Astrocyte of the spinal cord (primary cell): ENCODE results near the gene TAL1.

Experiments
- DNase-seq: peaks from one replicate; pipeline ENCODE4 v3.0.0; 2011; ENCODE audit warnings: low read depth, low spot score
- H3K4me3 ChIP-seq: 2 replicates; pipeline ENCODE4 v1.5.1; 2011; ENCODE audit warnings: low read depth, mild to moderate bottlenecking, low read length, moderate library complexity
- in situ Hi-C: cut with HindIII; loops from 2 replicates; pipeline ENCODE4 v1.10.0; 2017; ENCODE audit warnings: low sequenced_read_pairs
- TF ChIP-seq, protein P1 (sequence below): IDR thresholded peaks from 2 replicates; pipeline ENCODE4 v1.5.1; 2012; ENCODE audit warnings: low read depth, mild to moderate bottlenecking, low read length, inconsistent platforms

TAL1 gene

DNA sequence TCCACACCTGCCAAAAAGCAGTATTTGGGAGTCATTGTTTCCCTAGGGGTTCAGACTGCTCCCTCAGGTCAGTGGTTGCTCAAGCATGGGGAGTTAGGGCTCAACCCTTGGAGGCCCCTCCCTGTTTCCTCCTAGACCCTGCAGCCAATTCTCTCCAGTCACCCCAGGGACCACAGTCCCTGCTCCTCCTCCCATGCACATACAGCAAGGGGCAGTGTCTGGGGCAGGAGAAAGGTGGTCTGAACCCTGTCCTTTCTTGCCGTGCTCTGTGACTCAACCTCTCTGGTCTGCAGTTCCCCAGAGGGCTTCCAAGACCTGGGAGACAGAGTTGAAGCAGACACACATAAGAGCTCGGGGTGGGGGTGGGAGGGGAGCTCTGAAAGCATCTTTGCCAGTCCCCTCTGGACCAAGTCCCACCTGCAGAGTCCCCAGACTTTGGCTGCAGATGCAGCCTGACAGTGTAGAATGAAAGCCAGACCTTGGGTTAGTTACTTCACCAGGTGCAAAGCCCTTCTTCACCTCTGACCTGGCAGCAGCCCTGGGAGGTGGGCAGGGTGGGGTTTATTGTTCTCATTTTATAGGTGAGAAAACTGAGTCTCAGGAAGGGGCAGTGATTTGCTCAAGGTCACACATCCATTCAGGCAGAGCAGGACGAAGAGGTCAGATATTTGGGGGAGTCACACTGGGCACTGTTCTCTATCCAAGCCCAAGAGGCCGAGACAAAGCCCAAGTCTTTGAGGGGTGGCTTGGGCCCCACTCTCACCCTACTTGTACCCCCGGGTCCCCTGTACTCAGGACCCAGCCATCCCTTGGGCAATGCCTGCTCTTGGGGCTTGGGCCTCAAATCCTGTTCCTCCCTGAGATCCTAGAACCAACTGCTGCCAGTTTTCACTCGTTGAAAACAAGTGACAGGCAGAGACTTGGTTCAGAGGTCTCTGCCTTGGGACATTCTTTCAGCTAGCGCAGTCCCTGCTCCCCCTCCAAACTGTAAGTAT is 42.9 kb downstream of the TAL1 start:
- no peak for DNase-seq
- TF ChIP-seq, protein P1, sequence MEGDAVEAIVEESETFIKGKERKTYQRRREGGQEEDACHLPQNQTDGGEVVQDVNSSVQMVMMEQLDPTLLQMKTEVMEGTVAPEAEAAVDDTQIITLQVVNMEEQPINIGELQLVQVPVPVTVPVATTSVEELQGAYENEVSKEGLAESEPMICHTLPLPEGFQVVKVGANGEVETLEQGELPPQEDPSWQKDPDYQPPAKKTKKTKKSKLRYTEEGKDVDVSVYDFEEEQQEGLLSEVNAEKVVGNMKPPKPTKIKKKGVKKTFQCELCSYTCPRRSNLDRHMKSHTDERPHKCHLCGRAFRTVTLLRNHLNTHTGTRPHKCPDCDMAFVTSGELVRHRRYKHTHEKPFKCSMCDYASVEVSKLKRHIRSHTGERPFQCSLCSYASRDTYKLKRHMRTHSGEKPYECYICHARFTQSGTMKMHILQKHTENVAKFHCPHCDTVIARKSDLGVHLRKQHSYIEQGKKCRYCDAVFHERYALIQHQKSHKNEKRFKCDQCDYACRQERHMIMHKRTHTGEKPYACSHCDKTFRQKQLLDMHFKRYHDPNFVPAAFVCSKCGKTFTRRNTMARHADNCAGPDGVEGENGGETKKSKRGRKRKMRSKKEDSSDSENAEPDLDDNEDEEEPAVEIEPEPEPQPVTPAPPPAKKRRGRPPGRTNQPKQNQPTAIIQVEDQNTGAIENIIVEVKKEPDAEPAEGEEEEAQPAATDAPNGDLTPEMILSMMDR: no peak
- no peak overlapping the region for H3K4me3 ChIP-seq
- in situ Hi-C loops: no loop called here

DNA sequence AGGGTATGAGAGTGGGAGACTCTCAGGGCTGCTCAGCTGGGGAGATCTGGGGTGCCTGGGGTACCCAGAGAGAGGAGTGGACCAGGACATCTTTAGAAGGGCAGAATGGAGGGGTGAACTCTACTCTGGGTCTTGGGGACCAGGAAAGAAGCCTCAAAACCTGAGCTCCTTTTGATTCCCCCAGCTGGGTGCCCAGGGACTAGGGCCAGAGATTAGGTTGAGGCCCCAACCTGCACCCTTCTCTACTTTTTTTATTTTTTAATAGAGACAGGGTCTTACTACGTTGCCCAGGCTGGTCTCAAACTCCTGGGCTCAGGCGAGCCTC is 44.1 kb downstream of the TAL1 start:
- TF ChIP-seq, protein P1: no peak
- DNase-seq: no peak
- no peak overlapping the region for H3K4me3 ChIP-seq
- in situ Hi-C loops: no loop called here

DNA sequence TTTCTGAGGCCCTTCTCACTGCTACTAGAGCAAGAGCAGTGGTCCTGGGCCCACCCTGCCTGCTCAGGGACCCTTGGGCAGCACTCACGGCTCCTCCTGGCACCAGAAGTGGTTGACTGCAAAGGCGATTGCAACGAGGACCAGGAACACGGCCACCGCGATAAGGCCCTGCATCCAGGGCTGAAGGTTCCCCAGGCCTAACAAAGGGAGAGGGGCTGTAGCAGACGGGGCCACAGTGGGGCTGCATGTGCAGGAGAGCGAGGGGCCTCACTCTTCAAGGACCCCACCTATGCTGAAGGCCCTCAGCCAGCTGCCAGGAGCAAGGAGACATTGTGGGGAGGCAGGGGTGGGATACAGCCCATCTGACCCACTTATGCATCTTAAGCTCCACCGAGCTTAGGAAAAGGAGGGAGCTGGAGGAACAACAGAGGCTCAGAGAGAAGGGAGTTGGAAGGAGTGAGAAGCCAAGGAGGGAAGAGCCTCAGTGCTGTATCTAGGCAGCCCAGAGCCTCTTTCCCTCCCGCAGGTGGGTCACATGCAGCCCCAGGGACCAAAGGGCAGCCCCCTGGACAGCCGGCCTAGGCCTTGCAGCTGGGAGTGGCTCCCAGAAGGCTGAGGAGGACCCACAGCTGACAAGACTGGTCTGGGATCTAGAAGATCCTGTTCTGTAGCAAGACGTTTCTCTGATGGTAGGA is 44.6 kb downstream of the TAL1 start:
- TF ChIP-seq, protein P1: no peak
- DNase-seq: no peak
- H3K4me3 ChIP-seq: no peak overlapping the region
- in situ Hi-C loops: no loop called here

DNA sequence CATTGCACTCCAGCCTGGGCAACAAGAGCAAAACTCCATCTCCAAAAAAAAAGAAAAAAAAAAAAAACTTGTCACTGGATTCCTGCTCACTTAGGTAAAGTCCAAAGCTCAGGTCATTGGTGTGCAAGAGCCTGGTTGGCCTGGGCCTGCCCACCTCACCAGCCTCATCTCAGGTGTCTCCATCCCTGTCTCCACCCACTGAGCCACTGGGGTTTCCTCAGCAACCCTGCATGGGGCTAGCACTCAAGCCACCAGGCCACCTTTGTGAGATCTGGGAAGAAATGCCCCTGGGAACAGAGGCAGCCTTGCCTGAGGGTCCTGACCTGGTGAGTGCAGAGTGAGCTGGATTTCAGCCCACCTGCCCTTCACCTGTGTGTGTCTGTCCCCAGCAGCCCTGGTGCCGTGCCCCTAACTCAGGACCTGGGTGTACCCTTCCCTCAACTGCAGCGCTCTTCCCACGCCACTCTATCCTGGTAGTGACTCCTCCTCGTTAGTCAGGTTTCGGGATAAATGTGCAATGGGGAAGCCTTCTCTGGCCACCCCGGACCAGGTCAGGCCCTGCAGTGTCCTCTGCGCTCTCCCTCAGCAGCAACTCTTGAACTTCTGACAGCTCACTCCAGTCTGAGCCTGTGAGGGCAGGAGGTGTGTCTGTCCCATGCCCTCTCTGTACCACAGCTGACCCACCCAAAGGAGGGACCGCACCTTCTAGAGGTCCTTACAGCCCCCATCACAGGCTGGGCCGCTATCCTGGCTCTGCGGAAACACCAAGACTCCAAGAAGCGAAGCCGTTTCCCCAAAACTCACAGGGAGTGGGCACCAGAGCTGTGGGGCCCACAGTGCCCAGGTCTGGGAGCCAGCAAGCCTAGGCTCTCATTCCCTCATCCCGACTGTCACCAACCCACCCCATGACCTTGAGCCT is 45.5 kb downstream of the TAL1 start:
- TF ChIP-seq, protein P1: no peak
- DNase-seq: no peak
- in situ Hi-C loops: no loop called here
- no peak overlapping the region for H3K4me3 ChIP-seq

DNA sequence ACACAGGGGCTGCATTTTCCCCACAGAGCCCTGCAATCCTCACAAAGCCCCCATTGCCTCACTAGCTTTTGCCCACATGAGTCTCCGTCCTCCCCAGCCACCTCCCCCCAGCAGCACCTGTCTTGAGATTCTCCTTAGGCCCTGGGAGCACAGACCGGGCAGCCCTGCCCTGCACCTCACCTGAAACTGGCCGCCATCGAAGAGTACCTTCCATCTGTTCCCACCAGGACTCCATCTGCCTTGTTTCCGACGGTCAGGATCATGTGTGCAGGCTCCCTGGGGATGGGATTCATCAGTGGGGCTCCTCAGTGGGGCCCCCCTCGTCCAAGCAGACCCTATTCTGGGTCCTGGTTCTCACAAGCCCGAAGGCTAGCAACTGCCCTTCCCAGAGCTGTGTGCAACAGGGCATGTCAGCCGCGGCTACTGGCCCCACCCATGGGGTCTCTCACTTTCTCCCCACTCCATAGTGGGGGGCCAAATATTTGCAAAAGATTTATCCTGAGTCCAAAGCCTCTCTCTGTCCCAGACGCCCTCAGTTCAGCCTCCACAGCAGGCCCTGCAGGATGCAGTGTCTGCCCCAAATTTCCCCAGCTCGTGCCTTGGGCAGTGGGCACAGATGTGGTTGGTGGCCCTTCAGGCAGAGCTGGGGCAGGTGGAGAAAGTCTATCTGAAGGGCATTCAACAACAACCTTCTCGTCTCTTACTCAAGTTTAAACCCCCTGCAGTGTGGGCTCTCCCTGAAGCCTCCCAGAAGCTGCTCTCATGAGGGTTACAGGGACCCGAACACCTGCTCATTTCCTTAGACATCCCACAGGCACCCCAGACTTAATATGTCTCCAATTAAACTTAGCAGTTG is 47.0 kb downstream of the TAL1 start:
- no peak overlapping the region for H3K4me3 ChIP-seq
- TF ChIP-seq, protein P1: no peak
- in situ Hi-C loops: no loop called here
- DNase-seq: no peak
